ENCODE results near the gene UIMC1. TPM values are rescaled to one million over a fixed set of nuclear protein-coding genes. Genes with fewer than 3 reads are reported as not detected.

Gene UIMC1
- total and polyA plus RNA-seq, 2 of the 4 experiments (the other 2 are of a cell fraction): 19.5 to 27.6 TPM

GRCh38 chr5:176890455-176891330, 115.9 kb downstream of the UIMC1 start:
- no peak overlapping the region for H2AFZ ChIP-seq (replicated peaks; ENCODE audit: low read length, poor library complexity)
- no peak overlapping the region for H2AK5ac ChIP-seq (ENCODE audit: low read depth, low read length)
- no peaks in the 10 kb centered on the region for H4K20me1 ChIP-seq (ENCODE audit: insufficient read depth, low read length)
- in situ Hi-C loops (cut with MboI; ENCODE audit: low sequenced_read_pairs): no loop called here
- H4K8ac ChIP-seq (ENCODE audit: low read depth in 2 of 2, low read length in 2 of 2): no peak overlapping the region
- no peaks in the 10 kb centered on the region for H3K9me1 ChIP-seq (ENCODE audit: insufficient read depth, low read length)
- no peak overlapping the region for H3K56ac ChIP-seq (ENCODE audit: extremely low read depth, insufficient read depth, low read length)
- H4K5ac ChIP-seq (ENCODE audit: low read depth, low read length): no peak overlapping the region
- no peak overlapping the region for H3K27ac ChIP-seq (ENCODE audit: insufficient read depth, low read length)
- H4K91ac ChIP-seq (ENCODE audit: insufficient read depth, low read depth, low read length): no peak overlapping the region
- H3K14ac ChIP-seq (replicated peaks; ENCODE audit: low read depth, low read length): no peak overlapping the region
- H2AK9ac ChIP-seq (replicated peaks; ENCODE audit: low read depth, low read length, poor library complexity): no peak overlapping the region
- CTCF ChIA-PET: no interaction called here
- H3K79me1 ChIP-seq (ENCODE audit: low read depth in 1 of 2, low read length in 2 of 2): no peaks in the 10 kb centered on the region
- DNase-seq: no peak
- no peak overlapping the region for H3K4me3 ChIP-seq (ENCODE audit: insufficient read depth, low read depth, low read length)
- BruUV-seq (replicated peaks): no TSS peak
- H3K4ac ChIP-seq (ENCODE audit: low read depth, low read length): no peak overlapping the region
- 14% methylated on average over 1 of the region's 9 CpGs; no CpG with 5 or more reads in 1 of the 2 experiments for WGBS, 2 experiments (ENCODE audit: extremely low coverage in 2 of 2, insufficient read length in 1 of 2)
- H3K27me3 ChIP-seq (ENCODE audit: control insufficient read depth, insufficient read depth, low read length): peaks cover 45% of the 10 kb centered on the region
- H3K9ac ChIP-seq (ENCODE audit: low read depth, low read length): no peak overlapping the region
- no peak overlapping the region for H2BK5ac ChIP-seq (ENCODE audit: low read depth, low read length, poor library complexity, severe bottlenecking)
- no peak overlapping the region for H3K23ac ChIP-seq (ENCODE audit: low read depth, low read length)
- ATAC-seq (ENCODE audit: low read depth): no peak
- H2BK15ac ChIP-seq (ENCODE audit: low read depth, low read length): no peak overlapping the region
- H3K18ac ChIP-seq (ENCODE audit: low read depth, low read length): no peak overlapping the region
- H3K36me3 ChIP-seq (ENCODE audit: control insufficient read depth, insufficient read depth, low read length): no peaks in the 10 kb centered on the region
- POLR2A ChIA-PET (ENCODE audit: unreplicated experiment): no interaction called here
- dilution Hi-C loops (cut with HindIII; ENCODE audit: low sequenced_read_pairs, unreplicated experiment): no loop called here
- H2BK20ac ChIP-seq (ENCODE audit: low read depth, low read length): no peak overlapping the region
- intact Hi-C loops (cut with micrococcal nuclease): no loop called here
- H3K4me2 ChIP-seq (ENCODE audit: low read depth, low read length): no peak overlapping the region
- H2BK120ac ChIP-seq (ENCODE audit: low read depth, low read length): no peak overlapping the region
- H3K9me3 ChIP-seq (ENCODE audit: control insufficient read depth, insufficient read depth, low read length): no peaks in the 10 kb centered on the region
- no peaks in the 10 kb centered on the region for H3K4me1 ChIP-seq (ENCODE audit: control insufficient read depth, insufficient read depth, low read length)
- TF ChIP-seq RCOR1 (IDR thresholded peaks at IDR 0.05; ENCODE audit: insufficient replicate concordance, low read length) (no peak), RFX5 (IDR thresholded peaks at IDR 0.05; ENCODE audit: low read depth, low read length) (no peak), BHLHE40 (IDR thresholded peaks at IDR 0.05; ENCODE audit: low read depth, low read length) (no peak), POLR2A (IDR thresholded peaks at IDR 0.05; ENCODE audit: low read depth, low read length) (no peak), SMC3 (IDR thresholded peaks at IDR 0.05; ENCODE audit: low read depth, low read length) (no peak), MAFK (IDR thresholded peaks at IDR 0.05; ENCODE audit: low read depth, low read length) (no peak), CTCF (conservative IDR thresholded peaks at IDR 0.05; ENCODE audit: low read depth, low read length) (no peak), USF2 (IDR thresholded peaks at IDR 0.05; ENCODE audit: low read depth, low read length) (no peak), CHD1 (IDR thresholded peaks at IDR 0.05; ENCODE audit: low read depth, low read length) (no peak), CEBPB (IDR thresholded peaks at IDR 0.05; ENCODE audit: low read depth, low read length) (no peak), FOS (IDR thresholded peaks at IDR 0.05; ENCODE audit: low read depth, low read length) (no peak), MXI1 (IDR thresholded peaks at IDR 0.05; ENCODE audit: borderline replicate concordance, low read depth, low read length) (no peak), MAZ (IDR thresholded peaks at IDR 0.05; ENCODE audit: borderline replicate concordance, low read depth, low read length) (no peak), NFE2L2 (IDR thresholded peaks at IDR 0.05; ENCODE audit: low read depth, low read length) (no peak), RAD21 (IDR thresholded peaks at IDR 0.05; ENCODE audit: low read length) (no peak)

All from IMR-90 (cell line).